Esophagus squamous epithelium (tissue), 4 donors: ENCODE results near the gene ST6GAL1.

Experiments used
- CTCF ChIP-seq, 6 experiments: fragments of 450-650 bp in 4 of 6; fragments of 200-600 bp in 2 of 6; sonication (generic) in 2 of 6; IDR thresholded peaks; one replicate each; pipeline ENCODE4 v1.5.1; 2016 to 2019; ENCODE audit warnings: antibody characterized with exemption in 6 of 6, mild to moderate bottlenecking in 4 of 6, moderate library complexity in 4 of 6
- POLR2A ChIP-seq, 4 donors: fragments of 450-650 bp; IDR thresholded peaks; one replicate each; pipeline ENCODE4 v1.6.1; 2017; ENCODE audit warnings: antibody characterized with exemption in 4 of 4, mild to moderate bottlenecking in 4 of 4, moderate library complexity in 3 of 4

GRCh38 chr3:187079090-187080022 lies 149.0 kb downstream of the ST6GAL1 start:
- no peak for TF ChIP-seq CTCF (IDR thresholded peaks at IDR 0.05)
- TF ChIP-seq POLR2A (IDR thresholded peaks at IDR 0.05) = no peak
